HG03039 (cell line): ENCODE data around the gene RPS6KB2.
"Not testable (repeated sequence)": the region's sequence is repeated elsewhere in the genome, so short reads cannot be mapped to it uniquely, and the experiment has no call there.

ENCODE experiments used
- ATAC-seq: cut with Tn5 transposase; IDR thresholded peaks from one replicate; pipeline ENCODE4 v1.9.1; 2021; ENCODE audit warnings: mild to moderate bottlenecking, moderate library complexity; ENCODE audit not compliant: unreplicated experiment

Gene RPS6KB2

DNA sequence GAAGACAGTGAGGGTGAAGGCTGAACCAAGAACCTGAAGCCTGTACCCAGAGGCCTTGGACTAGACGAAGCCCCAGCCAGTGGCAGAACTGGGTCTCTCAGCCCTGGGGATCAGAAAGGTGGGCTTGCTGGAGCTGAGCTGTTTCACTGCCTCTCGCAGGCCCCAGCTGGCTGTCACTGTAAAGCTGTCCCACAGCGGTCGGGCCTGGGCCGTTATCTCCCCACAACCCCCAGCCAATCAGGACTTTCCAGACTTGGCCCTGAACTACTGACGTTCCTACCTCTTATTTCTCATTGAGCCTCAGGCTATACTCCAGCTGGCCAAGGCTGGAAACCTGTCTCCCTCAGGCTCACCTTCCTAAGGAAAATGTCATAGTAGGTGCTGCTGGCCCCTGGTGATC is 30.8 kb upstream of the RPS6KB2 start:
- ATAC-seq, result no peak

DNA sequence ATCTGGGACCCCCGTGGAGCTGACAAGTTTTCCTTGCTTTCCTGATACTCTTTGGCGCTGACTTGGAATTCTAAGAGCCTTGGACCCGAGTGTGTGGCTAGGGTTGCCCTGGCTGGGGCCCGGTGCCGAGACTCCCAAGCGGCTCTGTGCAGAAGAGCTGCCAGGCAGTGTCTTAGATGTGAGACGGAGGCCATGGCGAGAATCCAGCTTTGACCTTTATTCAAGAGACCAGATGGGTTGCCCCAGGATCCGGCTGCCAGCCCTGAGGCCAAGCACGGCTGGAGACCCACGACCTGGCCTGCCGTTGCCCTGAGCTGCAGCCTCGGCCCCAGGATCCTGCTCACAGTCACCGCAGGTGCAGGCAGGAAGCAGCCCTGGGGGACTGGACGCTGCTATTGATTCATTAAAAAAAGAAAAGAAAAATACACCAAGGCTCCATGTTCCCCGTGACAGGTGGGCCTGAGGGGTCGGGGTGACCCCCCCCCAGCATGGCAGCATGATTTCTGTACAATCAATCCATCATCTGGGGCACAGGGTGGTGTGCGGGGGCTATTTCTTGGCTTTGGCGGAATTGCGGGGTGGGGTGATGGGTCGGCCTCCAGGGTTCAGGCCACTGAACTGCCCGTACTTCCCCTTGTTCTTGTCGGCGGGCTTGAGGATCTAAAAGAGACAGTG is 30.2 kb upstream of the RPS6KB2 start:
- ATAC-seq, result no peak

- no peak for ATAC-seq
Measured at GRCh38 chr11:67398661-67399563, 29.4 kb upstream of the RPS6KB2 start.

DNA sequence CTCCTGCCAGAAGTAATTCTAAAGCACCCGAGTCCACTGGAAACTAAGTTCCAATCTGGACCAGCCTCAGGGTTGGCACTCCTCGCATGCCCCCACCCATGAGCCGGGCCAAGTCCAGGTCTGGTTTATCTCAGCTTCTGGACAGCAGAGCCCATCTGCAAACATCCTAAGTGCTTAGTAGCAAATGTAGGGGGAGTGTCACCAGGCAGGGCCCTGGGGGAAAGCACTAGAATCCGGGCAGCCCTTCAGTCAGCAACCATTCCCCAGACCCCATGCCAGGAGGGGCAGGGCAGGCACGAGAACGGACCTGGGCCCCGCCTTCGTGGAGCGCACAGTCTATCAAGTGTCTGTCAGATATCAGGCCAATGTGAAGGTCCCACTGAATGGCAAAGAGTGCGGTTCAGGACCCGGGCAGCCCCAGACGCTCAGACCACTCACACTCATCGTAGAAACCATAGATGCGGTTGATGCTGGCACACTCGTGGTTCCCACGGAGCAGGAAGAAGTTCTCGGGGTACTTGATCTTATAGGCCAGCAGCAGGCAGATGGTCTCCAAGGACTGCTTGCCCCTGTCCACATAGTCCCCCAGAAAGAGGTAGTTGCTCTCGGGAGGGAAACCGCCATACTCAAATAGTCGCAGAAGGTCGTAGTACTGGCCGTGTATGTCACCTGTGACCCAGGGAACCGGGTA is 27.9 kb upstream of the RPS6KB2 start:
- no peak for ATAC-seq

GRCh38 chr11:67400942-67401494 is 27.3 kb upstream of the RPS6KB2 start:
- ATAC-seq, result peak; percentile 7

GRCh38 chr11:67401495-67402191 is 26.7 kb upstream of the RPS6KB2 start, which contains the start of gene PPP1CA:
TSS of gene PPP1CA (minus strand) at chr11:67401858. CDS start at chr11:67401782, 76 bp downstream.
- peak; percentile 50 for ATAC-seq

DNA sequence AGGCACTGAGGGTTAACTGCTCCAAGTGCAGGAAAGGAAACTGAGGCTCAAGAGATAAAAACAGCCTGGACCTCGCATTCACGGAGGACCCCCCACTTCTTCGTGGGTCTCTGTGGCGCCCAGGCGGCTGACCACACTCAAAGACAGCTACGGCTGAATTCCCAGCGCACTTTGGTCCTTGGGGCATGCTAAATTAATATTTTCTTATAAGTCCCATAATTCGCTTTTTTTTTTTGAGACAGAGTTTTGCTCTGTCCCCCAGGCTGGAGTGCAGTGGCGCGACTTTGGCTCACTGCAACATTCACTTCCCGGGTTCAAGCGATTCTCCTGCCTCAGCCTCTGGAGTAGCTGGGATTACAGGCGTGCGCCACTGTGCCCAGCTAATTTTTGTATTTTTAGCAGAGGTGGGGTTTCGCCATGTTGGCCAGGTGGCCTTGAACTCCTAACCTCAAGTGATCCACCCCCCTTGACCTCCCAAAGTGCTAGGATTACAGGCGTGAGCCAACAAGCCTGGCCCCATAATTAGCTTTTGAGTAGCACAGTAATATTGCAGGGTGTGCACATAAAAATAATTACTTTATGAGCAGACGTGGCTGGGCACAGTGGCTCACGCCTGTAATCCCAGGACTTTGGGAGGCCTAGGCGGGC is 26.0 kb upstream of the RPS6KB2 start:
- ATAC-seq, result not testable (repeated sequence)

DNA sequence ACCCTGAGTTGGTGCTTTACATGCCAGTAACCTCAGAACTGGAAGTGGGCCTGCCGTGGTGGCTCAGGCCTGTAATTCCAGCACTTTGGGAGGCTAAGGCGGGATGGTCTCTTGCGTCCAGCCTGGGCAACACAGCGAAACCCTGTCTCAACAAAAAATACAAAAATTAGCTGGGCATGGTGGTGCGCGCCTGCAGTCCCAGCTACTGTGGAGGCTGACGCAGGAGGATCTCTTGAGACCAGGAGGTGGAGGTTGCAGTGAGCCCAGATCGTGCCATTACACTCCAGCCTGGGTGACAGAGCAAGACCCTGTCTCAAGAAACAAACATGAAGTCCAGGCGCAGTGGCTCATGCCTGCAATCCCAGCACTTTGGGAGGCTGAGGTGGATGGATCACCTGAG is 25.2 kb upstream of the RPS6KB2 start:
- not testable (repeated sequence) for ATAC-seq

GRCh38 chr11:67404515-67405195 is 23.6 kb upstream of the RPS6KB2 start:
- no peak for ATAC-seq

GRCh38 chr11:67405196-67405567 is 23.1 kb upstream of the RPS6KB2 start:
- ATAC-seq, result no peak

GRCh38 chr11:67405688-67406339 is 22.5 kb upstream of the RPS6KB2 start:
- ATAC-seq, result no peak

DNA sequence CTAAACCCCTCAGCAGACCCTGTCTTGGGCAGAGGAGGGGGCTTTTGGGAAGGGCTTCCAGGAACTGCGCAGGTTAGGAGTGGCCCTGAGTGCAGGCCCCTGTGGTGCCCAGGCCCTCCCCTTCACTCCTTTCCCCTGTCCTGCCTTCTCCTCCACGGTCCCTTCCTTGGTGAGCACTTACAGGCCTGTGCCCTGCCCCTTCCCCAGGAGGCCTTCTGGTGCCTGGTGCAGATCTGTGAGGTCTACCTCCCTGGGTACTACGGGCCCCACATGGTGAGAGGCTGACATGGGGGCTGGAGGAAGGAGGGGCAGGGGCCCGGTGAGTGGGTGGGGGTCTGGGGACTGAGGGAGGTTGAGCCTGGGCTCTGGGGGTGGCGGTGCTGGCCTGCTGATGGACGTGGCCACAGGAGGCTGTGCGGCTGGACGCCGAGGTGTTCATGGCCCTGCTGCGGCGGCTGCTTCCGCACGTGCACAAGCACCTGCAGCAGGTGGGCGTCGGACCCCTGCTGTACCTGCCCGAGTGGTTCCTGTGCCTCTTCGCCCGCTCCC is 21.8 kb upstream of the RPS6KB2 start:
- ATAC-seq, result no peak

DNA sequence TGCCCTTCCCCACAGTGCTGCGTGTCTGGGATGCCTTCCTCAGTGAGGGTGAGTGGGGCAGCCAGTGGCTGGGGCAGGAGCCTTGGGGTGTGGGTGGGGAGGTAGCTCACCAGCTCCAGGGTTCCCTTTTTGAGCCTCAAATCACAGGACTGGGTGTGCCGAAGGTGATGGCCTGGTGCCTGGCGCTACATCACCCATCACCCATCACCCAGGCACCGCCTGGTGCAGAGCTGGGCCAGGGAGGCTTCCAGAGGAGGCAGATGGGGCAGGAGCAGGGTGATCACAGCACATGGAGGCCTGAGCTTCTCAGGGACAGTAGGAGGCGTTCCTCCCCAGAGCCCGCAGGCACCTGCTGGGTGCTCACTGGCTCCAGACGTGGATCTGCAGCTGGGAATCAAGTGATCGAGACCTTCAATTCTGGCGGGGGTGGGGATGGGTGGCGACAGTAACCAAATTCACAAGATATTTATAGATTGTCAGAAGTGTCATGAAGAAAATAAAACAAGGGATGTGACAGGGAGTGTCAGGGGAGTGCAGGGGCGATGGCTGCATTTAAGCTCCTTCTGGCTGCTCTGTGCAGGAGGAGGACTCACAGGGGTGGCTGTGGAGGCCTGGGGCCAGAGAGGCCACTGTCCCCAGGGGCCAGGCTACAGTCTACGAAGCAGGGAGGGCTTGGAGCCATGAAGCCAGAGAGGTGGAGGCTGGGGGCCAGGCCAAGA is 21.2 kb upstream of the RPS6KB2 start:
- no peak for ATAC-seq

DNA sequence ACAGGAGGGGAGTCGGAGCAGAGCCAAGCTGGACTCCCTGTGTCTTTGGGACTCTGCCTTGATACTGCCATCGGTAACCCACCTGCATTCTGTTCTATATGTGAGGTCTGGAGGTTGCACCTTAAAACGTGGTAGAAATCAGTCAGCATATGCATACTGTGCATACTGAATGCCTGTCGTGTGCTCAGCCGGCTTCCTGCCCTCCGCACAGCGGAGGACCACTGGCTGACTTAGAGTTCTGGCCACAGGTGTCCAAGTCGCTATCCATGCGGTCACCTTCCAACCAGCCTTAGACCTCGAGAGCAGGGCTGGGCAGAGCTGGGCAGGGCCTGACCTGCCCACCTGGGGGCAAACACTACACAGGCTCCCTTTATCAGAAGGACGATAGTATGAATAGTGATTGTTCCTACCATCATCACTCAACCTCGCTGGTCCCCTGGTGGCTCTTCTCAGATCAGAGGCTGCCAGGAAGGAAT is 20.6 kb upstream of the RPS6KB2 start:
- ATAC-seq, result no peak

GRCh38 chr11:67408437-67409200 is 19.7 kb upstream of the RPS6KB2 start:
- ATAC-seq, result no peak

DNA sequence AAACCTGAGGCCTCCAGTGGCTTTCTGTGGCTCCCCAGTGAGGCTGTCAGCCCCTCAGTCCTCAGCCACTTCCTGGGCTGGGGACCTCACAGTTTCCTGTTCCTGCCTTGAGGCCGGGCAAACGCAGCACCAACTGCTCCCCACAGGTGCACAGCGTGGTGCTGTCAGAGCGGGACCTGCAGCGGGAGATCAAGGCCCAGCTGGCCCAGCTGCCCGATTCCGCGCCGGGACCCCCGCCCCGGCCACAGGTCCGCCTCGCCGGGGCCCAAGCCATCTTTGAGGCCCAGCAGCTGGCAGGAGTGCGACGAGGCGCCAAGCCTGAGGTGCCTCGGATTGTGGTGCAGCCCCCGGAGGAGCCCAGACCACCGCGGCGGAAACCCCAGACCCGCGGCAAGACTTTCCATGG is 19.0 kb upstream of the RPS6KB2 start:
- ATAC-seq, result no peak

DNA sequence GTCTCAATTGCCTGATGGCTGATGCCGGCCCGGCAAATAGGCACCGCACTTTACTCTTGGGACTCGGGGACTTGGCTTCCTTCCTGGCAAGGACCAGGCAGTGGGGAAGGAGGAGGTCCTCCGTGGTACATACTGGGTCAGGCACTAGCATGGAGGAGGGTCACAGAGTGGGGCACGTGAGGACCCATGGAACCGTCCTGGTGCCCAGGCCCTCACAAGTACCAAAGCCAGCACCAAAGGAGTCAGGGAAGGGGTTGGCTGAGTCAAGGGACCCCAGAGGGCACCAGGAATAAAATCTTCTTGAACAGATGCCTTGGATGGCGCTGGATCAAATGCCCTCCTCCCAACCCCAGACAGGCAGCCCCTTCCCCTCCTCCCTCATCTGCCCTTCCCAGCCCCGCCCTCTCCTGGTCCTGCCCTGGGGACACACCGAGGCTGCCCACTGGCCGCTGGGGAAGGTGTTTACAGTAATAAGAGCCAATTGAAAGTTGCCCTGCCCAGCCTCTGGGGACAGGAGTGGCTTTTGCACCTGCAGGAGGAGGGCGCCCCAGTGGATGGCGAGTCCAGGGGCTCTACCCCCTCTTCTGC is 18.4 kb upstream of the RPS6KB2 start:
- no peak for ATAC-seq
